HCT116 (cell line): ENCODE results near the gene ATG4C. TPM values are rescaled to one million over a fixed set of nuclear protein-coding genes. Genes with fewer than 3 reads are reported as not detected.

Experiments used
- ATAC-seq: fragments of 200-7000 bp; cut with Tn5 transposase; 2 replicates; pipeline ENCODE4 v1.9.1; 2020; ENCODE audit warnings: mild to moderate bottlenecking, moderate library complexity
- BruUV-seq: library from RNA; stranded (reverse); fragments of 400-500 nt; replicated peaks from 2 replicates; lab custom pipeline; 2021; lab: Mats Ljungman, UMichigan
- CTCF ChIA-PET: fragments of 300-600 bp; sonication (Branson Sonifier 250); formaldehyde crosslinking; loops from one replicate; lab custom pipeline; 2021; ENCODE audit warnings: antibody characterized with exemption; lab: Charles Lee
- POLR2A ChIA-PET: fragments of 300-600, 350-600 bp; sonication (Branson Sonifier 250); formaldehyde crosslinking; loops from one replicate; lab custom pipeline; 2021; ENCODE audit warnings: antibody characterized with exemption; lab: Charles Lee
- RAD21 ChIA-PET, 2 experiments: fragments of 300-600 bp; sonication (Branson Sonifier 250); formaldehyde crosslinking; loops; one replicate each; lab custom pipeline; 2023; ENCODE audit warnings: low total read pairs in 2 of 2; ENCODE audit not compliant: uncharacterized antibody in 2 of 2, unreplicated experiment in 2 of 2, low non-redundant PET in 1 of 2; lab: Charles Lee
- DNase-seq: peaks from one replicate; pipeline ENCODE4 v3.0.0-alpha.2; 2010; ENCODE audit warnings: low read depth, low spot score
- H2AFZ ChIP-seq: fragments of 200-600 bp; shearing (Covaris generic), sonication (generic); 2 replicates; pipeline ENCODE4 v1.6.1; 2017; ENCODE audit warnings: low read depth, mixed run types, mixed read lengths, antibody characterized with exemption, low read length; ENCODE audit not compliant: poor library complexity, severe bottlenecking
- H3K27ac ChIP-seq: 2 replicates; pipeline ENCODE4 v1.5.1; 2012; ENCODE audit warnings: low read depth, low read length
- H3K27me3 ChIP-seq: fragments of 200-600 bp; sonication (generic); 2 replicates; pipeline ENCODE4 v1.6.1; 2016; ENCODE audit warnings: mixed run types, low read length, mixed read lengths; ENCODE audit not compliant: insufficient read depth
- H3K36me3 ChIP-seq, 2 experiments: fragments of 200-500 bp in 1 of 2; fragments of 200-600 bp in 1 of 2; sonication (Bioruptor generic) in 1 of 2; sonication (generic) in 1 of 2; 2 replicates each; pipeline versions ENCODE4 v1.5.1 to v1.6.1; 2014 to 2016; ENCODE audit warnings: low read length in 2 of 2, inconsistent platforms in 1 of 2, mixed read lengths in 1 of 2, mixed run types in 1 of 2; ENCODE audit not compliant: insufficient read depth in 2 of 2, control insufficient read depth in 1 of 2
- H3K4me1 ChIP-seq, 2 experiments: fragments of 200-600 bp in 1 of 2; sonication (generic) in 1 of 2; 2 replicates each; pipeline versions ENCODE4 v1.5.1 to v1.6.1; 2012 to 2017; ENCODE audit warnings: low read length in 2 of 2, inconsistent platforms in 1 of 2, mild to moderate bottlenecking in 1 of 2, mixed read lengths in 1 of 2, mixed run types in 1 of 2, moderate library complexity in 1 of 2; ENCODE audit not compliant: insufficient read depth in 2 of 2, control insufficient read depth in 1 of 2
- H3K4me2 ChIP-seq: fragments of 200-600 bp; sonication (generic); 2 replicates; pipeline ENCODE4 v1.6.1; 2017; ENCODE audit warnings: mixed run types, low read length, mixed read lengths
- H3K4me3 ChIP-seq, 2 experiments: fragments of 200-600 bp in 1 of 2; sonication (generic) in 1 of 2; replicated peaks in 1 of 2; 2 replicates each; pipeline ENCODE4 v1.5.1; 2011 to 2016; ENCODE audit warnings: low read length in 2 of 2, control low read depth in 1 of 2, low read depth in 1 of 2, mild to moderate bottlenecking in 1 of 2, mixed read lengths in 1 of 2, mixed run types in 1 of 2
- H3K79me2 ChIP-seq: fragments of 200-600 bp; sonication (generic); 2 replicates; pipeline ENCODE4 v1.6.1; 2017; ENCODE audit warnings: mild to moderate bottlenecking, mixed run types, low read length, moderate library complexity, mixed read lengths; ENCODE audit not compliant: insufficient read depth
- H3K9ac ChIP-seq: fragments of 200-600 bp; sonication (generic); 2 replicates; pipeline ENCODE4 v1.6.1; 2016; ENCODE audit warnings: low read length, mixed read lengths
- H3K9me2 ChIP-seq: fragments of 200-600 bp; sonication (generic), shearing (Covaris generic); 2 replicates; pipeline ENCODE4 v1.6.1; 2017; ENCODE audit warnings: mixed run types, mild to moderate bottlenecking, moderate library complexity; ENCODE audit not compliant: insufficient read depth
- H3K9me3 ChIP-seq, 2 experiments: fragments of 200-500 bp in 1 of 2; fragments of 200-600 bp in 1 of 2; sonication (Bioruptor generic) in 1 of 2; sonication (generic) in 1 of 2; 2 replicates each; pipeline ENCODE4 v1.6.1; 2014 to 2017; ENCODE audit warnings: low read length in 2 of 2, mixed read lengths in 2 of 2, inconsistent platforms in 1 of 2, low read depth in 1 of 2, mild to moderate bottlenecking in 1 of 2, mixed run types in 1 of 2, moderate library complexity in 1 of 2; ENCODE audit not compliant: control insufficient read depth in 1 of 2, insufficient read depth in 1 of 2
- H4K20me1 ChIP-seq: fragments of 200-600 bp; sonication (generic), shearing (Covaris generic); 2 replicates; pipeline ENCODE4 v1.6.1; 2017; ENCODE audit warnings: mixed run types, mild to moderate bottlenecking, moderate library complexity; ENCODE audit not compliant: insufficient read depth
- ATF3 ChIP-seq: IDR thresholded peaks from 2 replicates; pipeline ENCODE4 v1.6.1; 2012
- CBX3 ChIP-seq: IDR thresholded peaks from 2 replicates; pipeline ENCODE4 v1.6.1; 2012; ENCODE audit warnings: low read depth
- CEBPB ChIP-seq: IDR thresholded peaks from 2 replicates; pipeline ENCODE4 v1.6.1; 2012; ENCODE audit warnings: low read depth
- EGR1 ChIP-seq: IDR thresholded peaks from 2 replicates; pipeline ENCODE4 v1.6.1; 2012; ENCODE audit warnings: low read depth
- EZH2 ChIP-seq: fragments of 200-600 bp; sonication (generic); IDR thresholded peaks from 2 replicates; pipeline ENCODE4 v1.6.1; 2017; ENCODE audit warnings: antibody characterized with exemption, mixed run types
- EZH2phosphoT487 ChIP-seq: fragments of 200-600 bp; IDR thresholded peaks from 2 replicates; pipeline ENCODE4 v1.6.1; 2018; ENCODE audit warnings: antibody characterized with exemption, borderline replicate concordance
- FOSL1 ChIP-seq: IDR thresholded peaks from 2 replicates; pipeline ENCODE4 v1.6.1; 2012; ENCODE audit warnings: low read depth
- POLR2A ChIP-seq: IDR thresholded peaks from 2 replicates; pipeline ENCODE4 v1.7.0; 2011; ENCODE audit warnings: borderline replicate concordance; ENCODE audit not compliant: insufficient read depth, insufficient read length; ENCODE audit errors: extremely low read depth
- REST ChIP-seq: IDR thresholded peaks from 2 replicates; pipeline ENCODE4 v1.6.1; 2012; ENCODE audit warnings: low read depth
- SIN3A ChIP-seq: IDR thresholded peaks from 2 replicates; pipeline ENCODE4 v1.6.1; 2012; ENCODE audit warnings: low read depth
- SRF ChIP-seq: IDR thresholded peaks from 2 replicates; pipeline ENCODE4 v1.6.1; 2012; ENCODE audit warnings: low read depth
- YY1 ChIP-seq: IDR thresholded peaks from 2 replicates; pipeline ENCODE4 v1.6.1; 2011; ENCODE audit warnings: low read length, low read depth, moderate library complexity, mild to moderate bottlenecking; ENCODE audit not compliant: insufficient replicate concordance; ENCODE audit errors: extremely low read depth
- ZFX ChIP-seq: fragments of 450-650 bp; IDR thresholded peaks from 2 replicates; pipeline ENCODE4 v1.6.1; 2017
- ZNF274 ChIP-seq: fragments of 200-500 bp; sonication (Bioruptor generic); IDR thresholded peaks from 2 replicates; pipeline ENCODE4 v1.6.1; 2014; ENCODE audit warnings: mild to moderate bottlenecking, low read depth, low read length, inconsistent platforms
- intact Hi-C: fragments of 100-400 bp; cut with micrococcal nuclease; formaldehyde crosslinking; loops from 2 replicates; pipeline ENCODE4 v1.10.0; 2022
- total RNA-seq: library from RNA; stranded (reverse); gene quantifications from one replicate; pipeline ENCODE4 v1.2.1, GENCODE V29; 2021; ENCODE audit not compliant: unreplicated experiment
- TF ChIP-seq, protein P1 (sequence below): IDR thresholded peaks from 2 replicates; pipeline ENCODE4 v1.6.1; 2011; ENCODE audit warnings: mild to moderate bottlenecking, low read length, moderate library complexity; ENCODE audit not compliant: insufficient replicate concordance; ENCODE audit errors: extremely low read depth

Gene ATG4C
- total RNA-seq, 1 experiment from 2014 or later: 11.8 TPM

GRCh38 chr1:62796221-62796620 is 12.3 kb downstream of the ATG4C start:
- TF ChIP-seq SRF: no peak
- no peak for TF ChIP-seq ZFX
- TF ChIP-seq ZNF274: no peak
- TF ChIP-seq EZH2phosphoT487: no peak
- no peak for TF ChIP-seq EGR1
- no peak for TF ChIP-seq FOSL1
- TF ChIP-seq POLR2A: no peak
- TF ChIP-seq, protein P1, sequence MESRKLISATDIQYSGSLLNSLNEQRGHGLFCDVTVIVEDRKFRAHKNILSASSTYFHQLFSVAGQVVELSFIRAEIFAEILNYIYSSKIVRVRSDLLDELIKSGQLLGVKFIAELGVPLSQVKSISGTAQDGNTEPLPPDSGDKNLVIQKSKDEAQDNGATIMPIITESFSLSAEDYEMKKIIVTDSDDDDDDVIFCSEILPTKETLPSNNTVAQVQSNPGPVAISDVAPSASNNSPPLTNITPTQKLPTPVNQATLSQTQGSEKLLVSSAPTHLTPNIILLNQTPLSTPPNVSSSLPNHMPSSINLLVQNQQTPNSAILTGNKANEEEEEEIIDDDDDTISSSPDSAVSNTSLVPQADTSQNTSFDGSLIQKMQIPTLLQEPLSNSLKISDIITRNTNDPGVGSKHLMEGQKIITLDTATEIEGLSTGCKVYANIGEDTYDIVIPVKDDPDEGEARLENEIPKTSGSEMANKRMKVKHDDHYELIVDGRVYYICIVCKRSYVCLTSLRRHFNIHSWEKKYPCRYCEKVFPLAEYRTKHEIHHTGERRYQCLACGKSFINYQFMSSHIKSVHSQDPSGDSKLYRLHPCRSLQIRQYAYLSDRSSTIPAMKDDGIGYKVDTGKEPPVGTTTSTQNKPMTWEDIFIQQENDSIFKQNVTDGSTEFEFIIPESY: no peak
- TF ChIP-seq CEBPB: no peak
- no peak for TF ChIP-seq CBX3
- no peak for TF ChIP-seq YY1
- TF ChIP-seq ATF3: no peak
- no peak for TF ChIP-seq SIN3A
- TF ChIP-seq REST: no peak
- no peak for TF ChIP-seq EZH2
- no peak overlapping the region for H3K4me2 ChIP-seq
- ATAC-seq: no peak
- ChIA-PET POLR2A (no interaction called here), RAD21 (no interaction called here), CTCF (interaction anchor here (0.7 to 1.5 kb wide), 2 partner anchors 46 to 425 kb away, joined by 3 to 4 read pairs; no protein-coding TSS in a partner anchor)
- H3K9me2 ChIP-seq: no peaks in the 10 kb centered on the region
- no peaks in the 10 kb centered on the region for H4K20me1 ChIP-seq
- no TSS peak for BruUV-seq
- intact Hi-C loops: no loop called here
- H3K79me2 ChIP-seq: peaks cover 8% of the 10 kb centered on the region; the same call in 1 of the 2 replicates
- no peaks in the 10 kb centered on the region for H3K27me3 ChIP-seq
- H2AFZ ChIP-seq: no peak overlapping the region
- no peaks in the 10 kb centered on the region for H3K9me3 ChIP-seq
- no peaks in the 10 kb centered on the region for H3K36me3 ChIP-seq
- H3K4me1 ChIP-seq: no peaks in the 10 kb centered on the region
- no peak for DNase-seq
- no peak overlapping the region for H3K9ac ChIP-seq
- H3K27ac ChIP-seq: no peak overlapping the region
- no peak overlapping the region for H3K4me3 ChIP-seq
